Ramos (cell line): ENCODE measurements around the gene FSD1.

Experiments used
- in situ Hi-C: fragments of 300-500 bp; cut with MboI; formaldehyde crosslinking; loops from one replicate; pipeline ENCODE4 v1.14.3; 2022; ENCODE audit warnings: low sequenced_read_pairs; ENCODE audit not compliant: unreplicated experiment

Gene FSD1

GRCh38 chr19:4304538-4305256 is at the start of gene FSD1:
Gene FSD1 (plus strand): TSS chr19:4304598. CDS start chr19:4304747, 149 bp downstream.
- in situ Hi-C loops = no loop called here

- in situ Hi-C loops = no loop called here
Measured at GRCh38 chr19:4256563-4256962, 47.8 kb upstream of the FSD1 start.

- in situ Hi-C loops = no loop called here
Measured at GRCh38 chr19:4257025-4257424, 47.4 kb upstream of the FSD1 start.

GRCh38 chr19:4258181-4258580 is 46.2 kb upstream of the FSD1 start:
- in situ Hi-C loops = no loop called here

- in situ Hi-C loops = loop anchor here (10.0 kb wide), 1 partner anchor 264 kb away; no protein-coding TSS in a partner anchor
Measured at GRCh38 chr19:4260613-4261191, 43.7 kb upstream of the FSD1 start.

- in situ Hi-C loops = loop anchor here (10.0 kb wide), 1 partner anchor 260 kb away; no protein-coding TSS in a partner anchor
Measured at GRCh38 chr19:4264812-4265211, 39.6 kb upstream of the FSD1 start.

- in situ Hi-C loops = loop anchor here (10.0 kb wide), 1 partner anchor 258 kb away; no protein-coding TSS in a partner anchor
Measured at GRCh38 chr19:4266253-4267000, 38.0 kb upstream of the FSD1 start.

- in situ Hi-C loops = loop anchor here (10.0 kb wide), 1 partner anchor 258 kb away; no protein-coding TSS in a partner anchor
Measured at GRCh38 chr19:4267101-4267900, 37.1 kb upstream of the FSD1 start.

- in situ Hi-C loops = loop anchor here (10.0 kb wide), 1 partner anchor 257 kb away; no protein-coding TSS in a partner anchor
Measured at GRCh38 chr19:4267901-4268815, 36.2 kb upstream of the FSD1 start.

- in situ Hi-C loops = loop anchor here (10.0 kb wide), 1 partner anchor 256 kb away; no protein-coding TSS in a partner anchor
Measured at GRCh38 chr19:4268816-4269430, 35.5 kb upstream of the FSD1 start.

GRCh38 chr19:4272894-4273293 is 31.5 kb upstream of the FSD1 start:
- in situ Hi-C loops = loop anchor here (5.0 kb wide), 1 partner anchor 74 kb away; no protein-coding TSS in a partner anchor

GRCh38 chr19:4274321-4274686 is 30.1 kb upstream of the FSD1 start:
- in situ Hi-C loops = loop anchor here (5.0 kb wide), 1 partner anchor 73 kb away; no protein-coding TSS in a partner anchor

- in situ Hi-C loops = no loop called here
Measured at GRCh38 chr19:4277191-4277696, 27.2 kb upstream of the FSD1 start.

- in situ Hi-C loops = no loop called here
Measured at GRCh38 chr19:4278010-4278409, 26.4 kb upstream of the FSD1 start.

- in situ Hi-C loops = no loop called here
Measured at GRCh38 chr19:4278419-4279266, 25.8 kb upstream of the FSD1 start, which contains the start of gene SHD. Gene SHD (plus strand): TSS chr19:4279266. CDS start chr19:4280064, 798 bp downstream.

GRCh38 chr19:4279267-4279529 is 25.2 kb upstream of the FSD1 start:
- in situ Hi-C loops = no loop called here

- in situ Hi-C loops = no loop called here
Measured at GRCh38 chr19:4279530-4280422, 24.6 kb upstream of the FSD1 start.
